CD4-positive, alpha-beta T cell treated with Interferon alpha-2 for 1 hour (primary cell): Measurements from ENCODE around the gene PIK3AP1.

Experiments
- DNase-seq, 2 donors: peaks; one replicate each; pipeline ENCODE4 v3.0.0-alpha.2; 2020 to 2022

The PIK3AP1 gene

GRCh38 chr10:96667401-96667800, 52.9 kb downstream of the PIK3AP1 start:
- no peak for DNase-seq

- no peak for DNase-seq
Measured at GRCh38 chr10:96666741-96667140, 53.6 kb downstream of the PIK3AP1 start.

- DNase-seq: no peak
Measured at GRCh38 chr10:96665306-96665705, 55.0 kb downstream of the PIK3AP1 start.

- DNase-seq: no peak
Measured at GRCh38 chr10:96664563-96664962, 55.8 kb downstream of the PIK3AP1 start.

- no peak for DNase-seq
Measured at GRCh38 chr10:96663797-96664196, 56.5 kb downstream of the PIK3AP1 start.

GRCh38 chr10:96661632-96662031, 58.7 kb downstream of the PIK3AP1 start:
- DNase-seq: no peak

- DNase-seq: no peak
Measured at GRCh38 chr10:96660297-96660696, 60.0 kb downstream of the PIK3AP1 start.

GRCh38 chr10:96658844-96659243, 61.5 kb downstream of the PIK3AP1 start:
- DNase-seq: no peak

GRCh38 chr10:96657385-96657784, 62.9 kb downstream of the PIK3AP1 start:
- no peak for DNase-seq

GRCh38 chr10:96656839-96657238, 63.5 kb downstream of the PIK3AP1 start:
- DNase-seq: no peak

- DNase-seq: no peak
Measured at GRCh38 chr10:96656198-96656577, 64.1 kb downstream of the PIK3AP1 start.

- no peak for DNase-seq
Measured at GRCh38 chr10:96655461-96656197, 64.7 kb downstream of the PIK3AP1 start.

GRCh38 chr10:96651998-96652431, 68.3 kb downstream of the PIK3AP1 start:
- DNase-seq: peak; percentile 59 to 68

- DNase-seq: no peak
Measured at GRCh38 chr10:96650958-96651357, 69.4 kb downstream of the PIK3AP1 start.

- DNase-seq: no peak
Measured at GRCh38 chr10:96648297-96648696, 72.0 kb downstream of the PIK3AP1 start.

GRCh38 chr10:96647466-96647865, 72.8 kb downstream of the PIK3AP1 start:
- no peak for DNase-seq

- DNase-seq: peak in 1 of 2 donors; percentile 21
Measured at GRCh38 chr10:96646751-96647166, 73.6 kb downstream of the PIK3AP1 start.

GRCh38 chr10:96646301-96646700, 74.0 kb downstream of the PIK3AP1 start:
- no peak for DNase-seq

- peak in 1 of 2 donors; percentile 54 for DNase-seq
Measured at GRCh38 chr10:96645191-96645721, 75.1 kb downstream of the PIK3AP1 start.

GRCh38 chr10:96643920-96644319, 76.4 kb downstream of the PIK3AP1 start:
- DNase-seq: no peak

- peak; percentile 68 to 81 for DNase-seq
Measured at GRCh38 chr10:96642973-96643372, 77.3 kb downstream of the PIK3AP1 start.

GRCh38 chr10:96642530-96642929, 77.8 kb downstream of the PIK3AP1 start:
- DNase-seq: no peak

GRCh38 chr10:96641396-96642295, 78.7 kb downstream of the PIK3AP1 start:
- DNase-seq: no peak

GRCh38 chr10:96639899-96640298, 80.4 kb downstream of the PIK3AP1 start:
- DNase-seq: no peak
